Measurements from ENCODE around the gene ANKS1B.

Gene ANKS1B

DNA sequence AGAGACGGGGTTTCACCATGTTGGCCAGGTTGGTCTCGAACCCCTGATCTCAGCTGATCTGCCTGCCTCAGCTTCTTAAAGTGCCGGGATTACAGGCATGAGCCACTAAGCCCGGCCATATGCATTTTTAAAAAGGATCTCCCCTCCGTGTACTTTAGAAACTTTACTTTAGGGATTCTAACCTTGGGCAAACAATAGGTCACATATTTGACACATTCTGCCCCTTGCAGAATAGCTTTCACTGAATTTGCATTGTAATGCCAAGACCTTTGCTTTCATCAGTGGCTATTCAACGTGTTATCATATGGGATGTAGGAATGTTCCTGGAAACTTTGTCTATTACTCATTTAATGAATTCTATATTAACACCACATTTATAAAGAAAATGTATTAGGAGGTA is 11.4 kb upstream of the ANKS1B start:
- H2AFZ ChIP-seq: no peak overlapping the region
- no peak overlapping the region for H3K9ac ChIP-seq
- no peak overlapping the region for H3K4me2 ChIP-seq (ENCODE audit: low read length)
- H3K27me3 ChIP-seq (ENCODE audit: control insufficient read depth, insufficient read depth, low read length): no peaks in the 10 kb centered on the region
- H3K79me2 ChIP-seq: no peaks in the 10 kb centered on the region
- H3K9me3 ChIP-seq (ENCODE audit: control insufficient read depth, low read length): no peaks in the 10 kb centered on the region
- H3K36me3 ChIP-seq (ENCODE audit: control insufficient read depth, insufficient read depth, low read length): no peaks in the 10 kb centered on the region
- TF ChIP-seq, protein P1, sequence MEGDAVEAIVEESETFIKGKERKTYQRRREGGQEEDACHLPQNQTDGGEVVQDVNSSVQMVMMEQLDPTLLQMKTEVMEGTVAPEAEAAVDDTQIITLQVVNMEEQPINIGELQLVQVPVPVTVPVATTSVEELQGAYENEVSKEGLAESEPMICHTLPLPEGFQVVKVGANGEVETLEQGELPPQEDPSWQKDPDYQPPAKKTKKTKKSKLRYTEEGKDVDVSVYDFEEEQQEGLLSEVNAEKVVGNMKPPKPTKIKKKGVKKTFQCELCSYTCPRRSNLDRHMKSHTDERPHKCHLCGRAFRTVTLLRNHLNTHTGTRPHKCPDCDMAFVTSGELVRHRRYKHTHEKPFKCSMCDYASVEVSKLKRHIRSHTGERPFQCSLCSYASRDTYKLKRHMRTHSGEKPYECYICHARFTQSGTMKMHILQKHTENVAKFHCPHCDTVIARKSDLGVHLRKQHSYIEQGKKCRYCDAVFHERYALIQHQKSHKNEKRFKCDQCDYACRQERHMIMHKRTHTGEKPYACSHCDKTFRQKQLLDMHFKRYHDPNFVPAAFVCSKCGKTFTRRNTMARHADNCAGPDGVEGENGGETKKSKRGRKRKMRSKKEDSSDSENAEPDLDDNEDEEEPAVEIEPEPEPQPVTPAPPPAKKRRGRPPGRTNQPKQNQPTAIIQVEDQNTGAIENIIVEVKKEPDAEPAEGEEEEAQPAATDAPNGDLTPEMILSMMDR (IDR thresholded peaks at IDR 0.05): no peak
- no peaks in the 10 kb centered on the region for H3K4me1 ChIP-seq
- H3K4me3 ChIP-seq (ENCODE audit: low read depth, low read length): no peak overlapping the region
- H3K27ac ChIP-seq: no peak overlapping the region

DNA sequence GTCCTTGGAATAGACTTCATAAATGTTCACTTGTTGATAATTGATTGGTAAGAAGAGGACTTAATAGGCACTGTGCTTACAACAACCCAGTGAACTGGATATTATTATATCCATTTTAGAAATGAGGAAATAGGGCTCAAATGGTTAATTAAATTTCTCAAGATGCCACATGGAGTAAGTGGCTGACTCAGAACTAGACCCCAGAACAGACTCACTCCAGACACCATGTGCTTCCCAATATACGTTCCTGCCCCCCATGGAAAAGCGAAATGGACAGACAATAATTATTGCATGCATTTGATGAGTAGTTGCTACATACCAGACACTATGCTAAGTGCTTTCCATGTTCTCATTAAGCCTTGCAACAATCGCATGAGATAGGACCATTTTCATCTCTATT is 895 bp upstream of the ANKS1B start:
- Histone ChIP-seq H3K27me3 (ENCODE audit: control insufficient read depth, insufficient read depth, low read length) (no peaks in the 10 kb centered on the region), H3K4me3 (ENCODE audit: low read depth, low read length) (peak overlapping the region; percentile 52), H3K9ac (no peak overlapping the region), H3K36me3 (ENCODE audit: control insufficient read depth, insufficient read depth, low read length) (no peaks in the 10 kb centered on the region), H3K4me2 (ENCODE audit: low read length) (no peak overlapping the region), H3K79me2 (no peaks in the 10 kb centered on the region), H2AFZ (peak overlapping the region; percentile 97), H3K27ac (no peak overlapping the region), H3K4me1 (peaks cover 9% of the 10 kb centered on the region), H3K9me3 (ENCODE audit: control insufficient read depth, low read length) (no peaks in the 10 kb centered on the region)
- TF ChIP-seq, protein P1 (IDR thresholded peaks at IDR 0.05): no peak

DNA sequence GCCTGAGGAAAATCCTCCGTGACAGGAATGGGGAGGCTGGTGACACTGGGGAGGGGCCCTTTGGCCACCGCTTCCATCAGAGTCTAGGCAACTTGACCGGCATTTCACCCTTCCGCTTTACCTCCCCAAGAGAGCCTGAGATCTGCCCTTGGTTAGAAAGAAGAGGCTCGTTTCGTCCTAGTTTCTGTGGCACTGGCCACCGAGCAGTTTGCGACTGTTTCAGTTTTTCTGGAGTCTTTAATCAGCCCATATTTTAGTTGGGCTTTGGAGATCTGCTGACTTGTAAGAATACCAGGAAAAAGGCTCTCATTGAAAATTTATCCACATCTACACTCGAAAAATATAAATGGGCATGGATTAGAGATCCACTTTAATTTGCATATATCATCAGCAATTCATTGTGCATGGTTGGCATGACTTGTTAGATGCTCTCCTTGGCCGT is 414 bp upstream of the ANKS1B start:
- no peaks in the 10 kb centered on the region for H3K36me3 ChIP-seq (ENCODE audit: control insufficient read depth, insufficient read depth, low read length)
- peak overlapping the region; percentile 52 for H3K4me3 ChIP-seq (ENCODE audit: low read depth, low read length)
- TF ChIP-seq, protein P1 (IDR thresholded peaks at IDR 0.05): no peak
- H3K9ac ChIP-seq: no peak overlapping the region
- H3K9me3 ChIP-seq (ENCODE audit: control insufficient read depth, low read length): no peaks in the 10 kb centered on the region
- H3K4me1 ChIP-seq: peaks cover 9% of the 10 kb centered on the region
- H3K27ac ChIP-seq: peak overlapping the region; percentile 63
- H2AFZ ChIP-seq: peak overlapping the region; percentile 97
- H3K4me2 ChIP-seq (ENCODE audit: low read length): peak overlapping the region; percentile 70
- no peaks in the 10 kb centered on the region for H3K27me3 ChIP-seq (ENCODE audit: control insufficient read depth, insufficient read depth, low read length)
- H3K79me2 ChIP-seq: no peaks in the 10 kb centered on the region

DNA sequence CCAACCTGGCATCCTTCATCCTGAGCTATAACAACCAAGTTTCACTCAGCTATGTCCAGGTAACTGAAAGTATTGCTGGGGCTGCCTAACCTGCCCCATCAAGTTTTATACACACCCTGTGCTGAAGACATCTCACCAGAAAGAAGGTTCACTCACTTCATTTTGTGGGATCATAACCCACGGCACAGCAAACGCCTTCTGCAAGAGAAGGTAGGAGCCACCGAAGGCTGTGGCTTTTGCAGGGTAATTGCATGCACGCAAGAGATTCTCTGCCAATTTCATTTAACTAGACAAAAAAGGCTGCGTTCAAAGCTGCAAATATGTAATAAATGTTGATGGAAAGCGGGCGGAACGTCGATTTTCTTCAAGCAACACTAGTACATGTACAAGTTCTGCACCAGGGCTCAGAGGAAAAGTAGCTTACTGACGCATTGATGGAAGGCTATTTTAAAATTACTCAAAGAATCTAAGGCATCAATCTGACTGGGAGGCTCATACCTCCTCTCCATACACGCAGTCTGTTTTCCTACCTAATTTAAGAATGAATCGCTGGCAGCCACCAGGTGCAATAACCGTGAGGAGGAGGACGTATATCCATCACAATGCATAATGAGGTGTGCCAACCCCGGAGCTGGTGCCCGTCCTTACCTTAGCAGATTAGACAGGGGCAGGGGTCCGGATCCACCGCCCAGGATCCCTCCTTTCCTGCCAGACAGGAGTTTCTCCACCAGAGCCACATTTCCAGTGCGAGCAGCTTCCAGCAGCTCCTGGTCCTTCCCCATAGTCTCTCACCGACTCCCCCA is 1.1 kb downstream of the ANKS1B start:
- H3K4me2 ChIP-seq (ENCODE audit: low read length): peak overlapping the region; percentile 70
- no peak overlapping the region for H3K27ac ChIP-seq
- no peak overlapping the region for H3K9ac ChIP-seq
- TF ChIP-seq, protein P1 (IDR thresholded peaks at IDR 0.05): no peak
- peak overlapping the region; percentile 42 for H3K4me3 ChIP-seq (ENCODE audit: low read depth, low read length)
- peaks cover 9% of the 10 kb centered on the region for H3K4me1 ChIP-seq
- no peaks in the 10 kb centered on the region for H3K27me3 ChIP-seq (ENCODE audit: control insufficient read depth, insufficient read depth, low read length)
- peak overlapping the region; percentile 73 for H2AFZ ChIP-seq
- H3K36me3 ChIP-seq (ENCODE audit: control insufficient read depth, insufficient read depth, low read length): no peaks in the 10 kb centered on the region
- no peaks in the 10 kb centered on the region for H3K9me3 ChIP-seq (ENCODE audit: control insufficient read depth, low read length)
- H3K79me2 ChIP-seq: no peaks in the 10 kb centered on the region

Measured in parathyroid adenoma (tissue), 2 donors.